ENCODE results near the gene CDK5R2. TPM values are rescaled to one million over a fixed set of nuclear protein-coding genes. Genes with fewer than 3 reads are reported as not detected.

CDK5R2 gene
- total and polyA plus RNA-seq, 2 of the 13 experiments (the other 11 are each of a cell fraction or from before 2014, with no cell fraction given), result not detected

GRCh38 chr2:219001577-219002394 lies 42.3 kb downstream of the CDK5R2 start (continued):
- TF ChIP-seq NR3C1 (CRISPR knock-in tag; IDR thresholded peaks at IDR 0.05) (no peak), RFX1 (IDR thresholded peaks at IDR 0.05) (no peak), GATA4 (IDR thresholded peaks at IDR 0.05; ENCODE audit: borderline replicate concordance, low read depth) (0 out of 2 replicates have a peak, but pooled peaks have one; percentile 38), PAX8 (CRISPR knock-in tag; IDR thresholded peaks at IDR 0.05; ENCODE audit: borderline replicate concordance) (no peak), ZNF574 (CRISPR knock-in tag; IDR thresholded peaks at IDR 0.05) (peak; percentile 61; the same call in 1 of the 2 replicates), BCL6 (CRISPR knock-in tag; IDR thresholded peaks at IDR 0.05) (peak; percentile 98), ASH2L (IDR thresholded peaks at IDR 0.05; ENCODE audit: insufficient read length, low read depth, low read length) (no peak), AFF4 (CRISPR knock-in tag; IDR thresholded peaks at IDR 0.05) (no peak), JARID2 (CRISPR knock-in tag; IDR thresholded peaks at IDR 0.05; ENCODE audit: insufficient replicate concordance) (no peak), TFDP2 (CRISPR knock-in tag; IDR thresholded peaks at IDR 0.05) (peak; percentile 77), SNAPC2 (CRISPR knock-in tag; IDR thresholded peaks at IDR 0.05) (peak; percentile 73; the same call in 1 of the 2 replicates), REL (CRISPR knock-in tag; conservative IDR thresholded peaks at IDR 0.05) (no peak)
- TF ChIP-seq, protein P1, sequence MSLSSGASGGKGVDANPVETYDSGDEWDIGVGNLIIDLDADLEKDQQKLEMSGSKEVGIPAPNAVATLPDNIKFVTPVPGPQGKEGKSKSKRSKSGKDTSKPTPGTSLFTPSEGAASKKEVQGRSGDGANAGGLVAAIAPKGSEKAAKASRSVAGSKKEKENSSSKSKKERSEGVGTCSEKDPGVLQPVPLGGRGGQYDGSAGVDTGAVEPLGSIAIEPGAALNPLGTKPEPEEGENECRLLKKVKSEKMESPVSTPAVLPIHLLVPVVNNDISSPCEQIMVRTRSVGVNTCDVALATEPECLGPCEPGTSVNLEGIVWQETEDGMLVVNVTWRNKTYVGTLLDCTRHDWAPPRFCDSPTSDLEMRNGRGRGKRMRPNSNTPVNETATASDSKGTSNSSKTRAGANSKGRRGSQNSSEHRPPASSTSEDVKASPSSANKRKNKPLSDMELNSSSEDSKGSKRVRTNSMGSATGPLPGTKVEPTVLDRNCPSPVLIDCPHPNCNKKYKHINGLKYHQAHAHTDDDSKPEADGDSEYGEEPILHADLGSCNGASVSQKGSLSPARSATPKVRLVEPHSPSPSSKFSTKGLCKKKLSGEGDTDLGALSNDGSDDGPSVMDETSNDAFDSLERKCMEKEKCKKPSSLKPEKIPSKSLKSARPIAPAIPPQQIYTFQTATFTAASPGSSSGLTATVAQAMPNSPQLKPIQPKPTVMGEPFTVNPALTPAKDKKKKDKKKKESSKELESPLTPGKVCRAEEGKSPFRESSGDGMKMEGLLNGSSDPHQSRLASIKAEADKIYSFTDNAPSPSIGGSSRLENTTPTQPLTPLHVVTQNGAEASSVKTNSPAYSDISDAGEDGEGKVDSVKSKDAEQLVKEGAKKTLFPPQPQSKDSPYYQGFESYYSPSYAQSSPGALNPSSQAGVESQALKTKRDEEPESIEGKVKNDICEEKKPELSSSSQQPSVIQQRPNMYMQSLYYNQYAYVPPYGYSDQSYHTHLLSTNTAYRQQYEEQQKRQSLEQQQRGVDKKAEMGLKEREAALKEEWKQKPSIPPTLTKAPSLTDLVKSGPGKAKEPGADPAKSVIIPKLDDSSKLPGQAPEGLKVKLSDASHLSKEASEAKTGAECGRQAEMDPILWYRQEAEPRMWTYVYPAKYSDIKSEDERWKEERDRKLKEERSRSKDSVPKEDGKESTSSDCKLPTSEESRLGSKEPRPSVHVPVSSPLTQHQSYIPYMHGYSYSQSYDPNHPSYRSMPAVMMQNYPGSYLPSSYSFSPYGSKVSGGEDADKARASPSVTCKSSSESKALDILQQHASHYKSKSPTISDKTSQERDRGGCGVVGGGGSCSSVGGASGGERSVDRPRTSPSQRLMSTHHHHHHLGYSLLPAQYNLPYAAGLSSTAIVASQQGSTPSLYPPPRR (CRISPR knock-in tag; IDR thresholded peaks at IDR 0.05; ENCODE audit: borderline replicate concordance), result peak; percentile 99
